ENCODE results near the gene ANXA9.

The ANXA9 gene

DNA sequence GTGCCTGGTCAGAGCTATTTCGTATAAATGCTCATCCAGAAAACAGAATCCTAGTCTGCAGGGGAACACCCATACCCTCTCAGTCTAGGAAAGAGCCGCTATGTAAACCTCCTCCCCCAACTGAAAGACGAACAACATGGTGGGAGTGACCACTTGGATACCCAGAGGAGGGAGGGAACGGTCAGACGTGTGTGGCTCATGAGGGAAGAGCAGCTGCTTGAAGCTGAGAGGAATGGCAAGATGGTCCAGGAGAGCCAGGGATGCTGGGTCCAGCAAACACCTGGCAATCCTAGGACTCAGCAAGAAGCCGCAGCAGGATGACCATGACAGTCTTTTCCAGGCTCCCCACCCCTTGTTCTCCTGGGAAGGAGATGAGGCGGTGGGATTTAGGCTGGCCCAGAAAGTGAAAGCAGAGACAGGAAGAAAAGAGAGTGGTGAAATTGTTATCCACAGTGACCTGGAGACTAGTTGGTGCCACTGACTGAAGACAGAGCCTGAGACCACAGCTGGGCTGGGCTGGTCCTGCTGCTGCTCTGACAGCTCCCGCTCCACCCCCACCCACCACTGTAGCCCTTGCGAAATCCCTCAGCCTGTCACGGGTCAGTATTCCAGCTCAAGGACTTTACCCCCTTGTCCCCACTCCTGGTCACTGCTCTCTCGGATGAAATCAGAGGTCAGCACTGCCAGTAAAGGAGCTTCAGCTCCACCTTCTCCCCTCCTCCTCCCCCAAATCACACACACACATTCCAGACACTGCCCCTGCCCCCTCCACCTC, 11.1 kb upstream of the ANXA9 start:
- TF ChIP-seq POLR2AphosphoS5 (IDR thresholded peaks at IDR 0.05; ENCODE audit: low read depth, low read length) (0 out of 2 replicates have a peak, but pooled peaks have one; percentile 22), FOXP2 (optimal IDR thresholded peaks at IDR 0.05; ENCODE audit: borderline replicate concordance, extremely low read depth, extremely low read length, insufficient read depth) (no peak)

DNA sequence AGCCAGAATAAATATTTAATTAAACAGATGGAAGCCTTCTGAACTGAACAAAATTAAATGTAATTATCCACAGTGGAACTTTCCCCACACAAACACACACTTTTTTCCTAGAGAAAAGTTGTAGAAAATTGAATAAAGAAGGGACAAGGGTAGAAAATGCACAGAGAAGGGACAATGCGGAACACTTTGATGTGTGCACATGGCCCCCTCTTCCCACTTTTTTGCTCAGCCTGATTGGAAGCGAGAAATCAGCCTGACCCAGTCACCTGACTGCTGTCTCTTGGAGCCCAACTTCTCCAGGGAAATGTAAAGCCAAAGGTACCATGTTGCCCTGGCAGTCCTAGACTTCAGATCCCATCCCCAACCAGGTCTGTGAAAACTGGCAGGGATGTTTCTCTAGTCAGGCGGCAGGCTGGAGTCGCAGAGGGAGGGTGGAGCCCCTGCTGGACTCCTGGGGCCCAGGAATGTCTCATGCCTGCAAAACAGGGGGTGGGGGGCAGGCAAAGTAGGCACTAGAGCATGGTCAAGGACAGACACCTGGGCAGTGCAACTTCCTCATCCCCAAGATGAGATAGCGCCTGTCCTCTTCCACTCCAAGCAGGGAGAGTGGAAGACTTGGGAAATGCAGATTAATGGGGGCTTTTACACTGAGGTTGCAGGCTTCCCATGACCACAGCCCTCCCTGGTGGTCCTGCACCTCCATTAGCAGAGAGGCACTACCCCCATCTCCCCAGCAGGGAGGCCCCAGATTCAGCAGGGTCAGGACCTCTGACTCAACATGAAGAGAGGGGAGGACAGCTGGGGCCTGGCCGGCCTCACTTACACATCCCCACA, 10.3 kb upstream of the ANXA9 start:
- TF ChIP-seq SIN3A (IDR thresholded peaks at IDR 0.05; ENCODE audit: borderline replicate concordance, insufficient read depth, low read length) = no peak

DNA sequence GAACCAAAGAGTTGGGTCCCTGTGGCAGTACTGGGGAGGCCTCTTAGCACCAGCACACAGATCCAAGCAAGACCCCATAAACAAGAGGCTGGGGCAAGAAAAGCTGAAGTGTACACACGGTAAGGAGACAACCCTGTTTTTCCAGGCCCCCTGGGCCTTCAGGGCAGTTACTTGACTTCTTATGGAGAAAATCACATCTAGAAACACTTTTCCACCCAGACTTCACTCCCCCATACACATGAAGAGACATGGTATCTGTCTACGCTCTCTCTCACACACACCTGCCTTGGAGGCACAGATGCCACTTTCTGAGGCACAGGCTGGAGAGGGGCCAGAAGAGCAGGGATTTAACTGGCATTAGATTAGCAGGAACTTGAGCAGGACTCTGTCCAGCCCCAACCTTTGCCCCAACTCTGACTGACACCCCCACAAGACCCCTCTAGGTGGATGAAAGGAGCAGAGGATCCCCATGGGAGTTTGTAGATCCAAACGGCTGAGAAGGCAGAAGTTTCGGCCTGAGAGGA, 9.6 kb upstream of the ANXA9 start:
- TF ChIP-seq, protein P1, sequence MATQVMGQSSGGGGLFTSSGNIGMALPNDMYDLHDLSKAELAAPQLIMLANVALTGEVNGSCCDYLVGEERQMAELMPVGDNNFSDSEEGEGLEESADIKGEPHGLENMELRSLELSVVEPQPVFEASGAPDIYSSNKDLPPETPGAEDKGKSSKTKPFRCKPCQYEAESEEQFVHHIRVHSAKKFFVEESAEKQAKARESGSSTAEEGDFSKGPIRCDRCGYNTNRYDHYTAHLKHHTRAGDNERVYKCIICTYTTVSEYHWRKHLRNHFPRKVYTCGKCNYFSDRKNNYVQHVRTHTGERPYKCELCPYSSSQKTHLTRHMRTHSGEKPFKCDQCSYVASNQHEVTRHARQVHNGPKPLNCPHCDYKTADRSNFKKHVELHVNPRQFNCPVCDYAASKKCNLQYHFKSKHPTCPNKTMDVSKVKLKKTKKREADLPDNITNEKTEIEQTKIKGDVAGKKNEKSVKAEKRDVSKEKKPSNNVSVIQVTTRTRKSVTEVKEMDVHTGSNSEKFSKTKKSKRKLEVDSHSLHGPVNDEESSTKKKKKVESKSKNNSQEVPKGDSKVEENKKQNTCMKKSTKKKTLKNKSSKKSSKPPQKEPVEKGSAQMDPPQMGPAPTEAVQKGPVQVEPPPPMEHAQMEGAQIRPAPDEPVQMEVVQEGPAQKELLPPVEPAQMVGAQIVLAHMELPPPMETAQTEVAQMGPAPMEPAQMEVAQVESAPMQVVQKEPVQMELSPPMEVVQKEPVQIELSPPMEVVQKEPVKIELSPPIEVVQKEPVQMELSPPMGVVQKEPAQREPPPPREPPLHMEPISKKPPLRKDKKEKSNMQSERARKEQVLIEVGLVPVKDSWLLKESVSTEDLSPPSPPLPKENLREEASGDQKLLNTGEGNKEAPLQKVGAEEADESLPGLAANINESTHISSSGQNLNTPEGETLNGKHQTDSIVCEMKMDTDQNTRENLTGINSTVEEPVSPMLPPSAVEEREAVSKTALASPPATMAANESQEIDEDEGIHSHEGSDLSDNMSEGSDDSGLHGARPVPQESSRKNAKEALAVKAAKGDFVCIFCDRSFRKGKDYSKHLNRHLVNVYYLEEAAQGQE (IDR thresholded peaks at IDR 0.05; ENCODE audit: insufficient read depth in 1 of 2, low read depth in 2 of 2, low read length in 2 of 2) = no peak
- no peak for TF ChIP-seq TAF1 (IDR thresholded peaks at IDR 0.05; ENCODE audit: borderline replicate concordance, insufficient read depth, low read length)
- TF ChIP-seq FOXP2 (optimal IDR thresholded peaks at IDR 0.05; ENCODE audit: borderline replicate concordance, extremely low read depth, extremely low read length, insufficient read depth) = no peak
- no peak for TF ChIP-seq SIN3A (IDR thresholded peaks at IDR 0.05; ENCODE audit: borderline replicate concordance, insufficient read depth, low read length)
- peak; percentile 19; the same call in 1 of the 2 replicates for TF ChIP-seq POLR2AphosphoS5 (IDR thresholded peaks at IDR 0.05; ENCODE audit: low read depth, low read length)

DNA sequence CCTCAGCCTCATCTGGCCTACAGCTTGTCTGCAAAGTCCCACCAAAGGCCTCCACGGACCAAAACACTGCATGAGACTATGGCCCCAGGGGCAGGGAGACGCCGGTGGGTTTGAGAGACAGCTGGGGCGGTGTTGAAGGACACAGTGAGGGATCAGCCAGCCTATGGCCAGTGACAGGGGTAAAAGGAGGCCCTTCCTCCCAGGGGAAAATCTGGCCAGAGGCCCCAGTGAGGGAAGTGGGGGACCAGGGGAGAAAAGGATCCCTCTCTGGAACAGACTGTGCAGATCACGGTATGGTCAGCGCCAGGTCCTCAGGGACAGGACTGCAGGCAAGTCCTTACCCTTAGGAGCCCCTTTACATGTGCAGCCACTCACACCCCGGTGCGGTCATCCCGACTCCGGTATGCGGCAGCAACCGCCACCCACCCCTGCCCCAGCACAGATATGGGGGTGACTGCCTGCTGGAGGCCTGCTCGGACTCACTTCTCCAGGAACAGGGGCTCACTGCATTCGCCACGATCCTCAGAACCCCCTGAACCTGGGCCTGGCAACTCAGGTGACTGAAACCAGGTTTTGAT, 8.7 kb upstream of the ANXA9 start:
- TF ChIP-seq, protein P1 (IDR thresholded peaks at IDR 0.05; ENCODE audit: insufficient read depth in 1 of 2, low read depth in 2 of 2, low read length in 2 of 2) = no peak
- TF ChIP-seq FOXP2 (optimal IDR thresholded peaks at IDR 0.05; ENCODE audit: borderline replicate concordance, extremely low read depth, extremely low read length, insufficient read depth) (no peak), TAF1 (IDR thresholded peaks at IDR 0.05; ENCODE audit: borderline replicate concordance, insufficient read depth, low read length) (no peak), POLR2AphosphoS5 (IDR thresholded peaks at IDR 0.05; ENCODE audit: low read depth, low read length) (no peak; the same call in 1 of the 2 replicates), SIN3A (IDR thresholded peaks at IDR 0.05; ENCODE audit: borderline replicate concordance, insufficient read depth, low read length) (no peak)

DNA sequence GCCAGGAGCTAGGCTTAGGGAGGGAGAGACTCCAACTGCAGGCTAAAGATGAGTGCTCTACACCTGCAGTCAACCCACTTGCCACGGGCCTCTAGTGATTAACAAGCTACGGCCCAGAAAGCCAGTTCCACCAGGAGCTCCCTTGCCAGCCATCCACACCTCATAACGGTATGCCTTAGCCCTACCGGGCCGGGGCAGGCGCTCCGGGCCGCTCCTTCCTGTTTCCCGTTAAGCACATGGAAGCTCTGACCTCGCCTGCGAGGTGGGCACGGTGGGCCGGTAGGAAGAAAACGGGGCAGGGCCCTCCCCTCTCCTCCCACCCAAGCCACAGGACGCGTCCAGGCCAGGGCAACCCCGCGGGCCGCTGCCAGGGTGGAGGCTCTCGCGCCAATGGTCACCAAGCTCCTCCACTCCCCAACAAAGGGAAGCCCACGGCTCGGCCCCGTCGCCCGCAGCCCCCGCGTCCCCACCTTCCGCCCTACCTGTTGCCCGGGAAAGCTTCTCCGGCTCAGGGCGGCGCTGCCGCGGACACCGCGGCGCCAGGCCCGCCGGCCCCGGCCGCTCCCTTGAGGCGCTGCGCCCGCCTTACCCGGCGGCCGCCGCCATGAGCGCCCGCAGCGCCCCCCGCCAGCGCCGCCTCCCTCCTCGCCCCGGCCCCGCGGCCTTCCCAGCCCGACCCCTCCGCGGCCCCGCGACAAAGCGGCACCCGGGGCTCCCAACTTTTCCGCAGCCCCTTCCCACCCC, 8.1 kb upstream of the ANXA9 start:
- TF ChIP-seq SIN3A (IDR thresholded peaks at IDR 0.05; ENCODE audit: borderline replicate concordance, insufficient read depth, low read length) (peak; percentile 45; the same call in 1 of the 2 replicates), POLR2AphosphoS5 (IDR thresholded peaks at IDR 0.05; ENCODE audit: low read depth, low read length) (no peak), TAF1 (IDR thresholded peaks at IDR 0.05; ENCODE audit: borderline replicate concordance, insufficient read depth, low read length) (no peak)
- TF ChIP-seq, protein P1 (IDR thresholded peaks at IDR 0.05; ENCODE audit: insufficient read depth in 1 of 2, low read depth in 2 of 2, low read length in 2 of 2) = no peak

Data from PFSK-1 (cell line).